ENCODE data around the gene CTNNBL1. TPM values are rescaled to one million over a fixed set of nuclear protein-coding genes. Genes with fewer than 3 reads are reported as not detected.

Gene CTNNBL1
- total RNA-seq, 1 donor from 2014 or later: 60.0 TPM

DNA sequence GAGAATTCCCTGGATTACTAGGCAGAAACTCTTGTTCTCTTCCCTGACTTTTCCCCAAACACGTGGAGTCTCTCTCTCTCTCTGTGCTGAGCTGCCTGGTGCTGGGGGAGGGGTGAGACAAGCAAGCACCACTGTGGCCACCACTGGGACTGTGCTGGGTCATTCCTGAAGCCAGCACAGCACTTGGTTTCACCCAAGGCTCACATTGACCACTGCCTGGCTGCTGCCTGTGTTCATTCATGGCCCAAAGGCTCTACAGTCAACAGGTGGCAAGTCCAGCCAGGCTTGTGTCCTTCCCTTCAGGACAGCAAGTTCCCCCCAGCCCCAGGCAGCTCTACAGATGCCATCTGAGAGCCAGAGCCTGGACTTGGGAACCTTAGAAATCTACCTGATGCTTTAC is 92.2 kb downstream of the CTNNBL1 start:
- no peak for DNase-seq (ENCODE audit: extremely low spot score, unreplicated experiment)
- H3K27me3 Mint-ChIP-seq: no peaks in the 10 kb centered on the region
- H3K4me1 Mint-ChIP-seq (ENCODE audit: unreplicated experiment): no peaks in the 10 kb centered on the region
- no peaks in the 10 kb centered on the region for H3K9me3 Mint-ChIP-seq
- no peak overlapping the region for H3K4me3 Mint-ChIP-seq
- TF ChIP-seq, protein P1, sequence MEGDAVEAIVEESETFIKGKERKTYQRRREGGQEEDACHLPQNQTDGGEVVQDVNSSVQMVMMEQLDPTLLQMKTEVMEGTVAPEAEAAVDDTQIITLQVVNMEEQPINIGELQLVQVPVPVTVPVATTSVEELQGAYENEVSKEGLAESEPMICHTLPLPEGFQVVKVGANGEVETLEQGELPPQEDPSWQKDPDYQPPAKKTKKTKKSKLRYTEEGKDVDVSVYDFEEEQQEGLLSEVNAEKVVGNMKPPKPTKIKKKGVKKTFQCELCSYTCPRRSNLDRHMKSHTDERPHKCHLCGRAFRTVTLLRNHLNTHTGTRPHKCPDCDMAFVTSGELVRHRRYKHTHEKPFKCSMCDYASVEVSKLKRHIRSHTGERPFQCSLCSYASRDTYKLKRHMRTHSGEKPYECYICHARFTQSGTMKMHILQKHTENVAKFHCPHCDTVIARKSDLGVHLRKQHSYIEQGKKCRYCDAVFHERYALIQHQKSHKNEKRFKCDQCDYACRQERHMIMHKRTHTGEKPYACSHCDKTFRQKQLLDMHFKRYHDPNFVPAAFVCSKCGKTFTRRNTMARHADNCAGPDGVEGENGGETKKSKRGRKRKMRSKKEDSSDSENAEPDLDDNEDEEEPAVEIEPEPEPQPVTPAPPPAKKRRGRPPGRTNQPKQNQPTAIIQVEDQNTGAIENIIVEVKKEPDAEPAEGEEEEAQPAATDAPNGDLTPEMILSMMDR (conservative IDR thresholded peaks at IDR 0.05): no peak
- peaks cover 24% of the 10 kb centered on the region for H3K36me3 Mint-ChIP-seq
- H3K27ac Mint-ChIP-seq: no peak overlapping the region

DNA sequence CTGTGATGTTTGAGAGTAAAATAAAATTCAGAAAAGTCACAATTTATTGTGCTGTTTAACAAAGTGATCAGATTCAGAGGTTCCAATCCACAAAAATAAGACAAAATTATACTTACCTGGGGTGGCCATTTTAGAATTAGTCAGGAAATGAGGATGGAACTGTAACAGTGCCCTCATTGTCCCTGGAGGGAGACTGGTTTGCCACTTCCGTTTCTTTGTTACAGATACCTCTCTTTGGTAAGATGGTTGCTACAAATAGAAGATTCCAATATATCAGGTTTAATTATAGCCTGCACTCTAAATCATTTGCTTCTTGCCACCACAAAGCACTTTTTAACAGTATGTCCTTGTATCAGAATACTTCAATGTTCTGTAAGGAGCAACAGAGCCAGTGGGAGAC is 95.6 kb downstream of the CTNNBL1 start:
- Mint-ChIP-seq H3K4me3 (no peak overlapping the region), H3K27me3 (no peaks in the 10 kb centered on the region), H3K4me1 (ENCODE audit: unreplicated experiment) (no peaks in the 10 kb centered on the region), H3K9me3 (no peaks in the 10 kb centered on the region), H3K36me3 (peaks cover 33% of the 10 kb centered on the region), H3K27ac (no peak overlapping the region)
- no peak for DNase-seq (ENCODE audit: extremely low spot score, unreplicated experiment)
- TF ChIP-seq, protein P1 (conservative IDR thresholded peaks at IDR 0.05): no peak

DNA sequence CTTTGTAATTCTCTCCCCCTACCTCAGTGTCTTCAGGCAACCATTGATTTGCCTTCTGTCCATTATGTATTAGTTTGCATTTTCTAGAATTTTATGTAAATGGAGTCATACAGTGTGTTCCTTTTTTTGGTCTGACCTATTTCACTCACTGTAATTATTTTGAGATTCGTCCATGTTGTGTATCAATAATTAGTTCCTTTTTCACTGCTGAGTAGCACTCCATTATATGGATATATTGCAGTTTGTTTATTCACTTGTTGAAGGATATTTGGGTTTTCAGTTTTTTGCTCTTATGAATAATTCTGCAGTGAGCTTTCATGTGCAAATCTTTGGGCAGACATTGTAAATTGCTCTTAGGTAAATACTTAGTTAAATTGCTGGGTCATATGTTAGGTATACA is 97.1 kb downstream of the CTNNBL1 start:
- H3K36me3 Mint-ChIP-seq: peaks cover 33% of the 10 kb centered on the region
- TF ChIP-seq, protein P1 (conservative IDR thresholded peaks at IDR 0.05): no peak
- no peak for DNase-seq (ENCODE audit: extremely low spot score, unreplicated experiment)
- H3K9me3 Mint-ChIP-seq: no peaks in the 10 kb centered on the region
- no peak overlapping the region for H3K27ac Mint-ChIP-seq
- H3K4me1 Mint-ChIP-seq (ENCODE audit: unreplicated experiment): no peaks in the 10 kb centered on the region
- H3K27me3 Mint-ChIP-seq: no peaks in the 10 kb centered on the region
- no peak overlapping the region for H3K4me3 Mint-ChIP-seq

DNA sequence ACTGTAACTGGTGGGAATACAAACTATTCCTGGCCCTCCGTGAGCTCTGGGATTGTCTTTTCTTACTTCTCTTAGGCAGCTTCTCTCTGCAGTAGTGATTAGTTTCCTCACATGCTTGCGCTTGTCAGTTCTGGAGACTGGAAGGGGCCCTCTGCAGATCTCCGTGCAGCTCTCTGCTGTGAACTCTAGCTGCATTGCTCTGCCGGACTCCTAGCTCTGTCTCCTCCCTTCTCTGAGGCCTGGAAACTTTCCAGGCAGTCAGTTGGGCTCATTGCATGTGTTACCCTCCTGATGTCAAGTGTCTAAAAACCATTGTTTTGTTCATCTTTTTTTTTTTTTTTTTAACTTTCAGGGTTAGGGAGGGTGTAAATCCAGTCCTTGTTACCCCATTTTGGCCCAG is 102.3 kb downstream of the CTNNBL1 start:
- Mint-ChIP-seq H3K4me3 (no peak overlapping the region), H3K36me3 (peaks cover 26% of the 10 kb centered on the region), H3K4me1 (ENCODE audit: unreplicated experiment) (peaks cover 6% of the 10 kb centered on the region), H3K9me3 (no peaks in the 10 kb centered on the region), H3K27ac (no peak overlapping the region), H3K27me3 (no peaks in the 10 kb centered on the region)
- TF ChIP-seq, protein P1 (conservative IDR thresholded peaks at IDR 0.05): no peak
- DNase-seq (ENCODE audit: extremely low spot score, unreplicated experiment): no peak

DNA sequence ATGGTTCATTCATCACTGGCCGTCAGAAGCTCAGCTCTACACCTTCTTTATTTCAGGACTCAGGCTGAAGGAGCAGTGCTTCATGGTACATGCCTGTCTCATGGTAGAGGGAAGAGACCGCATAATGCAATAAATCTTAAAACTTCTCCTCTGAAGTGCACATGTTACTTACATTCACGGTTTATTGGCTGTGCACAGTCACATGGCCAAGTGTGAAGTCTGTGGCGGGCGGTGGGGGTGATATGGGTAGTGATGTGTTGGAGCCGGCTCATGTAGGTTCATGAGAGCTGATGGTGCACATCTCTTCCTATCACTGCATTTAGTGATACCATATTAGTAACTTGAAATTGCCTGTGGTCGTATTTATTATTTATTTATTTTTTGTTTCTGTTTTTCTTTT is 102.9 kb downstream of the CTNNBL1 start:
- Mint-ChIP-seq H3K4me3 (no peak overlapping the region), H3K9me3 (no peaks in the 10 kb centered on the region), H3K27ac (no peak overlapping the region), H3K27me3 (no peaks in the 10 kb centered on the region), H3K36me3 (peaks cover 22% of the 10 kb centered on the region), H3K4me1 (ENCODE audit: unreplicated experiment) (peaks cover 6% of the 10 kb centered on the region)
- TF ChIP-seq, protein P1 (conservative IDR thresholded peaks at IDR 0.05): no peak
- no peak for DNase-seq (ENCODE audit: extremely low spot score, unreplicated experiment)

DNA sequence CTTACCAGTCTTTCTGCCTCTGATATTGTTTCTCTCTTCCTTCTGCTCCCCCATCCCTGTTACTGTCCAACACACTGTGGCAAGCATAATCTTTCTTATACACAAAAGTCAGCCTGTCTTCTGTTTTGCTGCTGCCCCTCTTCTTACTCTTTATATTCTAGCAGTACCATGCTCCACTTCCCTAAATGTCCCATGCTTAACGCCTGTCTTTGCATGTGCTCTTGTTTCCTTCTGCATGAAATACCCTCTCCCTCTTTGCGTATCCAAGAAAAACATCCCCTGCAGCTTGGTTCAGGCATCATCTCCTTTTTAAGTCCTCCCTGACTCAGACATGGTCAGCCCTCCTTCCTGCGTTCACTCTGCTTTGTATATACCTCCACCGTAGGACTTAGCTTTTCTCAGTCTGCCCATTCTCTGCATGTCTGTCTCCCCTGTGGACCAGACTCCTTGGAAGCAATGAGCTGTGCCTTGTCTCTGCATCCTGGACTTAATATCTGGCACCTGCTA is 103.9 kb downstream of the CTNNBL1 start:
- no peaks in the 10 kb centered on the region for H3K9me3 Mint-ChIP-seq
- H3K4me3 Mint-ChIP-seq: no peak overlapping the region
- H3K27ac Mint-ChIP-seq: no peak overlapping the region
- no peaks in the 10 kb centered on the region for H3K27me3 Mint-ChIP-seq
- H3K4me1 Mint-ChIP-seq (ENCODE audit: unreplicated experiment): peaks cover 6% of the 10 kb centered on the region
- TF ChIP-seq, protein P1 (conservative IDR thresholded peaks at IDR 0.05): no peak
- peaks cover 21% of the 10 kb centered on the region for H3K36me3 Mint-ChIP-seq
- DNase-seq (ENCODE audit: extremely low spot score, unreplicated experiment): no peak

Measured in type B pancreatic cell (in vitro differentiated cells).